PFSK-1 (cell line): ENCODE data around the gene PPP1R3C.

Source experiments
- FOXP2 ChIP-seq: optimal IDR thresholded peaks from 2 replicates; pipeline ENCODE3; 2011; ENCODE audit warnings: borderline replicate concordance, control low read depth, inconsistent platforms; ENCODE audit not compliant: insufficient read depth; ENCODE audit errors: extremely low read length, extremely low read depth
- POLR2AphosphoS5 ChIP-seq: IDR thresholded peaks from 2 replicates; pipeline ENCODE4 v1.6.1; 2012; ENCODE audit warnings: low read depth, mild to moderate bottlenecking, control low read depth, low read length, moderate library complexity
- SIN3A ChIP-seq: IDR thresholded peaks from 2 replicates; pipeline ENCODE4 v1.6.1; 2012; ENCODE audit warnings: mild to moderate bottlenecking, low read length, moderate library complexity, borderline replicate concordance; ENCODE audit not compliant: insufficient read depth
- TAF1 ChIP-seq: IDR thresholded peaks from 2 replicates; pipeline ENCODE4 v1.6.1; 2012; ENCODE audit warnings: low read length, control low read depth, borderline replicate concordance; ENCODE audit not compliant: insufficient read depth
- TF ChIP-seq, protein P1 (sequence below), 2 experiments: IDR thresholded peaks; 2 replicates each; pipeline versions ENCODE4 v1.6.1 to v1.8.0; 2011 to 2012; ENCODE audit warnings: low read depth in 2 of 2, low read length in 2 of 2, control low read depth in 1 of 2, inconsistent platforms in 1 of 2, mild to moderate bottlenecking in 1 of 2, moderate library complexity in 1 of 2; ENCODE audit not compliant: insufficient read depth in 1 of 2

The PPP1R3C gene

DNA sequence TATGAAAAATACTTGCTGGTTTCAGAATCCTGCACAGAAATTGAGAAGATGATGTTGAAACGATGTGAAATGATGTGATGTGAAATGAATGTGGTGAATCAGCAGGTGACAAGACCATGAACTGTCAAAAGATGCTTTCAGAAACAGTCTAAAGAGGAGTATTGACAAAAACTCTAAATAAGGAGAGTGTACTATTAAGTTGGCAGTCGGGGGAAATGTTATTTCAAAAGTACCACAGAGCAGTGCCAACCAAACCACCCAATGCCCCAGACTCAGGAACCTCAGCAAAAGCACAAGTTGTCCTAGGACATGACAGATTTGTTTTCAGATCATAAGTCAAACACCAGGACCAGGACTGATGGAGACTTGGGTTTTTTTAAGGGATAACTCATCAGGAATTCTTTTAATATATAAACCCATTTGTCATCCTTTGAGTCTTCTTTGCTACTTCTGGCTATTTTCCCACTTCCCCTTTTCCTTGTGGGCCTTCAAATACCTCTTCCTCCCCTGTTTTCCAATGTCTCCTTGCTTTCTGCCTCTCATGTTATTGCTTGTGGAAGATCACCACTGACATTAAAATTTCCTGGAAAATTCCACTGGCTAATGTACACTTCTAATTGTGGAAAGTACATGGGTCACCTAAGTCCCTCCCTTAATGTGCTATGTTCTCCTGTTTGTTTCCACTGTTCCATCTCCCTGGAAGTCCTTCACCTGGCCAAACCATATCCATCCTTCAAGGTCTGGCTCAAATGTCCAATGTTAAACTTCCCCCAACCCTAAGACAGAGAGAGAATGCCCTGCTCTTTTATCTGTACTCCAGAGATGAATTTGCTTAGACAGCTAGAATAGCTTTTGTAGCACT lies 10.2 kb upstream of the PPP1R3C start:
- TF ChIP-seq TAF1 (no peak), POLR2AphosphoS5 (no peak)
- TF ChIP-seq, protein P1, sequence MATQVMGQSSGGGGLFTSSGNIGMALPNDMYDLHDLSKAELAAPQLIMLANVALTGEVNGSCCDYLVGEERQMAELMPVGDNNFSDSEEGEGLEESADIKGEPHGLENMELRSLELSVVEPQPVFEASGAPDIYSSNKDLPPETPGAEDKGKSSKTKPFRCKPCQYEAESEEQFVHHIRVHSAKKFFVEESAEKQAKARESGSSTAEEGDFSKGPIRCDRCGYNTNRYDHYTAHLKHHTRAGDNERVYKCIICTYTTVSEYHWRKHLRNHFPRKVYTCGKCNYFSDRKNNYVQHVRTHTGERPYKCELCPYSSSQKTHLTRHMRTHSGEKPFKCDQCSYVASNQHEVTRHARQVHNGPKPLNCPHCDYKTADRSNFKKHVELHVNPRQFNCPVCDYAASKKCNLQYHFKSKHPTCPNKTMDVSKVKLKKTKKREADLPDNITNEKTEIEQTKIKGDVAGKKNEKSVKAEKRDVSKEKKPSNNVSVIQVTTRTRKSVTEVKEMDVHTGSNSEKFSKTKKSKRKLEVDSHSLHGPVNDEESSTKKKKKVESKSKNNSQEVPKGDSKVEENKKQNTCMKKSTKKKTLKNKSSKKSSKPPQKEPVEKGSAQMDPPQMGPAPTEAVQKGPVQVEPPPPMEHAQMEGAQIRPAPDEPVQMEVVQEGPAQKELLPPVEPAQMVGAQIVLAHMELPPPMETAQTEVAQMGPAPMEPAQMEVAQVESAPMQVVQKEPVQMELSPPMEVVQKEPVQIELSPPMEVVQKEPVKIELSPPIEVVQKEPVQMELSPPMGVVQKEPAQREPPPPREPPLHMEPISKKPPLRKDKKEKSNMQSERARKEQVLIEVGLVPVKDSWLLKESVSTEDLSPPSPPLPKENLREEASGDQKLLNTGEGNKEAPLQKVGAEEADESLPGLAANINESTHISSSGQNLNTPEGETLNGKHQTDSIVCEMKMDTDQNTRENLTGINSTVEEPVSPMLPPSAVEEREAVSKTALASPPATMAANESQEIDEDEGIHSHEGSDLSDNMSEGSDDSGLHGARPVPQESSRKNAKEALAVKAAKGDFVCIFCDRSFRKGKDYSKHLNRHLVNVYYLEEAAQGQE (IDR thresholded peaks at IDR 0.05; ENCODE audit: insufficient read depth in 1 of 2, low read depth in 2 of 2, low read length in 2 of 2), result no peak

DNA sequence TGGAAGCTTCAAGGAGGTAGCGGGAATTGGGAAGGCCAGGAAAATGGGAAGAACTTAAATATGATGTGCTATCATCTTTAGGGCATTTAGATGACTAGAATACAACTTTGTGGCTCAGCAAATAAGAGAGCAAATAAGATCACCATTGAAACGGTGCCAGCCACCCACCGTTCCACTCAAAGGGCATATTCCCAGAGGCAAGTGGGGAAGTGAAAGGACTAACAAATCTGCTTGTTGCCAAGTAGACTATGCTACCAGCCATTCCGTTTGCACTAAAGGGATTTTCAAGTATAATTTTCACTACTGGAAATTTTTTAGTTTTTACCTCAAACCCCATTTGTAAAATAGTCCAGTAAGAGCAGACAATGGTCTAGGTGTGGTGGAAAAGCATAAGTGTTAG lies 4.0 kb upstream of the PPP1R3C start:
- TF ChIP-seq POLR2AphosphoS5, result no peak

DNA sequence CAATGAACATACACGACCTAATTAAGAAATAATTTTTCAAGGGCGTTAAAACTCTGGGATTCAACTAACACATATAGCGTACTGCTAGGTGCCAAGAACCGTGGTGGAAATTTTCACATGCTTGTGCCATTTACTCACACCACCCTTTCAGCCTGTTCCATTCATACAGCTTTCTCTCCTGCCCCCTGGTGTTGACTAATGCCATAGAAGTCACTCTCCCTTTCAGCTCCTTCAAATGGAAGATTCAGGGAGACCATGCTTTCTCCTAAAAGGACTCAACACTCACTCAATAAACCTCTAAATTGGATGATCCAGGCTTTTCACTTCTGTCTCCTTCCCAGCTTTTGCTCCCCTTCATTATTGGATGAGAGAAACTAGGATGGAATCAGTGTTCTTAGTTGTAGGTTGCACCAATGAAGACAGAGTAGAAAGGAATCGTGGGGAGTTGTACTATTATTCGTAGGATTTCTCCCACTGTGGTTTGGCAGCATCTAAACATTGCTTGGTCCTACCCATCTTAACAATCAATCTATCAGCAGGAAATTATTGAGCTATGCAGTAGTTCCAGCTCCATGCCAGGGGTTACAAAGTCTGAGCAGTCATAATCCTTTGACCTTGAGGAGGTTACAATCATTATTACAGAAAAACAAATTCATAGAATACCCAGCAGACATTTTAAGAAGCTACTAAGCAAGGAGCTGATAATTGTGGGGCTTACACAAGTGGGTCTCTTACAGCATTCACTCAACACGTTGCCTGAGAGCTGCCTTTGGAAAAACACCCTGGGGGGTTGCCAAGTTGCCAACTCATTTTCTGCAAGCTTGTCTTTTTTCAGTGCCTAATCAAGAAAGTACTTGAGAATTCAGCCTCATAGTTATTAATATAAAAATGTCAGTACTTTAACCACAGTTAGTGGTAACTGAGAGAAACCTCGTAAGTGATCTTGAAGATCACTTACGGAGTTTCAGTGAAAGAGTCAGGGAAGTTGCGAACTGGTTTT lies 2.8 kb upstream of the PPP1R3C start:
- TF ChIP-seq FOXP2 (no peak), TAF1 (no peak)

DNA sequence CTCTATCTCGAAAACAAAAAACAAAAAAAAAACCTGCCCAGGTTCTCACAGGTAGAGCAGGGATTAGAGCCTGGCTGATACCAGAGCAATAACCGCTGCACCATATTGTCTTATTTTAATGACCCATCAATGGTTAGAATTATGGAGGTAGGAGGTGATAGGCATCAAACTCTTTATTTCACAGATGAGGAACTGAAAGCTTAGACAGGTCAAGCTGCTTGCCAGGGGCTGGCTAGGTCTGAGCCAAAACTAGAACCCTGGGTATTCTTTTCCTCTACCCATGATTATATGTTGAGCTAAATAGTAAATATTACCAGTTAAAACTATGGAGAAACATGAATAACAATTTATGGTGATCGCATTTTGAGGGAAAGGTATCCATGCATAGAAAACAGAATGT lies 2.0 kb upstream of the PPP1R3C start:
- no peak for TF ChIP-seq SIN3A
- TF ChIP-seq, protein P1 (IDR thresholded peaks at IDR 0.05; ENCODE audit: insufficient read depth in 1 of 2, low read depth in 2 of 2, low read length in 2 of 2), result no peak
- TF ChIP-seq FOXP2, result no peak
- no peak for TF ChIP-seq TAF1
- no peak for TF ChIP-seq POLR2AphosphoS5

DNA sequence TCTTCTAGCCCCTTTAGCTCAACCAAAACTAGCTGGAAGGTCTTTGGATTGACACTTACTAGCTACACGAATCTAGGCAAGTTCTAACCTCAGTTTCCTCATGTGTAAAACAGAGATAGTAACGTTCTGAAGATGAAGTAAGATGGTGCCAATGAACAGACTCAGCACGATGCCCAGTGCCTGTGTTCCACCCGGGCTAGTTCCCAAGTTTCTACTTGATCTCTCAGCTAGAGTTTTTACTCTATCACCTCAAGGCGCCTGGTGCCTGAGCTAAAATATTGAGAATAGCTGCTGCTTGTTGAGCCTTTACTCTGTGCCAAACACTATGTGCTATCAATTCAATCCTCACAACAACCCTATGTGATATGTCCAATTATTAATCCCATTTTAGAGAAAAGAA lies 1.4 kb upstream of the PPP1R3C start:
- TF ChIP-seq SIN3A (no peak), FOXP2 (no peak), TAF1 (no peak), POLR2AphosphoS5 (no peak)
- TF ChIP-seq, protein P1 (IDR thresholded peaks at IDR 0.05; ENCODE audit: insufficient read depth in 1 of 2, low read depth in 2 of 2, low read length in 2 of 2), result no peak

DNA sequence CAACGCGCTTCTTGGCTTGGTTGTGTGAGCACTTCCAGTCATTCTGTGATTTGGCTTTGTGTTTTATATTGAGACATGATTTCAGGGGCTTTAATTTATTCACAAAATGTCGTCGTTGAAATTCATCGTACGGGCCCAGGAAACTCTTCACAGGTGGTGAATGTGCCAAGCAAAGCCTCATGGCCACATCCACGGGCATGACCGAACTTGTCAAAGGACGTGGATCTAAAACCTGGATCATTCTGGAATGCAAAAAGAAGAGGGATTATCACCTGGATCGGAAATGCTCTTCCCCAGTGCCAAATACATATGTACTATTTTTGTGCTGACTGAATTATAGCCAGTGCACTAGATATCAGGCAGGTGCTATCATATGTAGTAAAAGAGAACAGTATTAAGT lies 2.2 kb downstream of the PPP1R3C start:
- TF ChIP-seq FOXP2 (no peak), POLR2AphosphoS5 (no peak), SIN3A (no peak), TAF1 (no peak)
- TF ChIP-seq, protein P1 (IDR thresholded peaks at IDR 0.05; ENCODE audit: insufficient read depth in 1 of 2, low read depth in 2 of 2, low read length in 2 of 2), result no peak
